DOHH2 (cell line): ENCODE results near the gene LYZL1.

Experiments
- H3F3A ChIP-seq: fragments of 200-600 bp; sonication (generic), shearing (Covaris generic); 2 replicates; pipeline ENCODE4 v1.6.0; 2016; ENCODE audit warnings: antibody characterized with exemption, mild to moderate bottlenecking; ENCODE audit not compliant: control insufficient read depth, insufficient read depth
- H3K27ac ChIP-seq: fragments of 200-600 bp; sonication (generic); 2 replicates; pipeline ENCODE4 v1.5.1; 2014; ENCODE audit warnings: low read depth, mild to moderate bottlenecking, low read length, moderate library complexity
- H3K27me3 ChIP-seq: fragments of 200-600 bp; sonication (generic); 2 replicates; pipeline ENCODE4 v1.6.1; 2014; ENCODE audit warnings: mild to moderate bottlenecking, low read length, mixed read lengths; ENCODE audit not compliant: control insufficient read depth
- H3K36me3 ChIP-seq: fragments of 200-600 bp; sonication (generic); 2 replicates; pipeline ENCODE4 v1.6.1; 2014; ENCODE audit warnings: mild to moderate bottlenecking, low read length, moderate library complexity, mixed read lengths; ENCODE audit not compliant: control insufficient read depth
- H3K4me1 ChIP-seq: fragments of 200-600 bp; sonication (generic); 2 replicates; pipeline ENCODE4 v1.6.1; 2014; ENCODE audit warnings: mild to moderate bottlenecking, low read length, mixed read lengths; ENCODE audit not compliant: control insufficient read depth
- H3K4me2 ChIP-seq: fragments of 200-600 bp; sonication (generic); 2 replicates; pipeline ENCODE4 v1.6.0; 2014; ENCODE audit warnings: mild to moderate bottlenecking, low read length, moderate library complexity
- H3K4me3 ChIP-seq: fragments of 200-600 bp; sonication (generic); 2 replicates; pipeline ENCODE4 v1.5.1; 2014; ENCODE audit warnings: mild to moderate bottlenecking, low read length, mixed read lengths
- H3K79me2 ChIP-seq: fragments of 200-600 bp; sonication (generic); 2 replicates; pipeline ENCODE4 v1.6.1; 2014; ENCODE audit warnings: mild to moderate bottlenecking, low read length, mixed read lengths; ENCODE audit not compliant: control insufficient read depth
- H3K9me2 ChIP-seq: fragments of 200-600 bp; sonication (generic); replicated peaks from 2 replicates; pipeline ENCODE4 v1.6.1; 2014; ENCODE audit warnings: mild to moderate bottlenecking, low read length, mixed read lengths; ENCODE audit not compliant: control insufficient read depth
- H3K9me3 ChIP-seq: fragments of 200-600 bp; sonication (generic); 2 replicates; pipeline ENCODE4 v1.6.1; 2014; ENCODE audit warnings: antibody characterized with exemption, low read length, mixed read lengths; ENCODE audit not compliant: control insufficient read depth, insufficient read depth
- H4K20me1 ChIP-seq: fragments of 200-600 bp; sonication (generic); 2 replicates; pipeline ENCODE4 v1.6.0; 2014; ENCODE audit warnings: low read depth, mild to moderate bottlenecking, antibody characterized with exemption, low read length, moderate library complexity; ENCODE audit not compliant: control insufficient read depth, insufficient read depth
- CTCF ChIP-seq: fragments of 200-600 bp; sonication (generic); IDR thresholded peaks from one replicate; pipeline ENCODE4 v1.5.1; 2014; ENCODE audit warnings: antibody characterized with exemption, mild to moderate bottlenecking, low read depth, low read length; ENCODE audit not compliant: poor library complexity, severe bottlenecking
- EZH2phosphoT487 ChIP-seq: fragments of 200-600 bp; sonication (generic); IDR thresholded peaks from 2 replicates; pipeline ENCODE4 v1.6.1; 2017; ENCODE audit warnings: borderline replicate concordance, mild to moderate bottlenecking, antibody characterized with exemption, low read length, moderate library complexity, mixed read lengths

The LYZL1 gene

DNA sequence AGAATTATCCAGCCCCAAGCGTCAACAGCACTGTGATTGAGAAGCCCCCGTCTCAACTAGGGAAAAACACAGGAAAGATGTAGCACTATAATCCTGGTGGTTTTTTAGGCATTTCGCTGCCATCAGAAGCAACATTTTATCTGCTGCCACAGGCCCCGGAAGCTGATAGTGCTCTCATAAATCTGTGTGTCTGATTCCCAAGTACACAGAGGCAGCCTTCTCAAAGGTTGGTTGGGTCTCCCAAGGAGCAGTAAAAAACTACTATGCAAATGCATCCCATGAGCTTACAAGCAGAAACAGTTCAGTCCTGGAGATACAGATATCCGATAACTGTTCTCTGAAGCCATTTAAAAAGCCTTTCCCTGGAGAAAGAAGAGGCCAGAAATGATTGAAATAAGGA is 45.8 kb upstream of the LYZL1 start:
- no peaks in the 10 kb centered on the region for H3K36me3 ChIP-seq
- no peak for TF ChIP-seq CTCF
- no peak for TF ChIP-seq EZH2phosphoT487
- H3F3A ChIP-seq, result no peaks in the 10 kb centered on the region
- H3K4me3 ChIP-seq, result no peak overlapping the region
- H3K27ac ChIP-seq, result no peak overlapping the region
- H3K4me1 ChIP-seq, result no peaks in the 10 kb centered on the region
- H4K20me1 ChIP-seq, result no peaks in the 10 kb centered on the region
- H3K9me3 ChIP-seq, result no peaks in the 10 kb centered on the region
- no peaks in the 10 kb centered on the region for H3K79me2 ChIP-seq
- H3K27me3 ChIP-seq, result no peaks in the 10 kb centered on the region
- H3K9me2 ChIP-seq, result no peaks in the 10 kb centered on the region
- no peak overlapping the region for H3K4me2 ChIP-seq

DNA sequence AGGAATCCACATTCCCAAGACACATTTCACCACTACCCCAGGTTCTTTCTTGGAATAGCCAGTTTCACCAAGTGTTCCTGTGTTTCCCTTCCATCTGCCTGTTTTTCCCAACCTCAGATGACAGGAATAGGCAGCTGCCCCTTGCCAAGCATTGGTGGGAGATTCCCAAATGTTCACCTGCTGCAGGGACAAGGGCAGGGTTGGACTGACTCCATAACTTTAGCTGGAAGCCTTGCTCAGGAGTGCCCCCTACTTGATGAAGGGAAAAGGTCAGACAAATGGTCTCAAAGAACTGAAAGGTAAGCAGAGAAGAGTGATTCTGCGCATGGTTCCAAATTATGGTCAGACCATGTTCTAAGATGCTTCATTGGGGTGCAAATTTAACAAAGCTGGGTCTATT is 45.1 kb upstream of the LYZL1 start:
- H3K9me2 ChIP-seq, result no peaks in the 10 kb centered on the region
- no peaks in the 10 kb centered on the region for H3K36me3 ChIP-seq
- no peak overlapping the region for H3K27ac ChIP-seq
- no peaks in the 10 kb centered on the region for H3K4me1 ChIP-seq
- H3K4me2 ChIP-seq, result no peak overlapping the region
- TF ChIP-seq EZH2phosphoT487 (no peak), CTCF (peak; percentile 47)
- H3F3A ChIP-seq, result no peaks in the 10 kb centered on the region
- no peak overlapping the region for H3K4me3 ChIP-seq
- no peaks in the 10 kb centered on the region for H3K9me3 ChIP-seq
- no peaks in the 10 kb centered on the region for H4K20me1 ChIP-seq
- no peaks in the 10 kb centered on the region for H3K79me2 ChIP-seq
- no peaks in the 10 kb centered on the region for H3K27me3 ChIP-seq

DNA sequence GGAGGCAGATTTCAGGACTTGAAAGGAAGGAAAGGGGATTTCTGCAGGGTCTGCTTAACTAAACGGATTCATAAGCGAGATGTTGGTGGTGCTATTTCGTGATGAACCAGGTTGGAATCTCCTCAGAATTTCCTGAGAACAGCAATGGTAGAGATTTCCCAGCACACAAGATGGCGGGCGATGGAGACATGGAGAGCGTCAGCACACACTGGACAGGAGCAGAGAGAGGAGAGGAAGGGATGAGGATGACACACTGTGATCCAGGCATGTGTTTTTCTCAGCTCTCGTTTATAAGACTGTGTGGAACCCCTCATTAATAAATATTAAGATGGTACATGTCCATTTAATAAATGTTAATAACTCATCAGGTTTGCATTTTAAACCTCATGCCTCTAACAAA is 43.9 kb upstream of the LYZL1 start:
- Histone ChIP-seq H3K27me3 (no peaks in the 10 kb centered on the region), H3K4me2 (no peak overlapping the region), H3K27ac (no peak overlapping the region), H3K4me3 (no peak overlapping the region), H3K9me2 (no peaks in the 10 kb centered on the region), H3K36me3 (no peaks in the 10 kb centered on the region), H3K9me3 (no peaks in the 10 kb centered on the region), H3K79me2 (no peaks in the 10 kb centered on the region), H3F3A (no peaks in the 10 kb centered on the region), H3K4me1 (no peaks in the 10 kb centered on the region), H4K20me1 (no peaks in the 10 kb centered on the region)
- no peak for TF ChIP-seq EZH2phosphoT487
- TF ChIP-seq CTCF, result no peak

DNA sequence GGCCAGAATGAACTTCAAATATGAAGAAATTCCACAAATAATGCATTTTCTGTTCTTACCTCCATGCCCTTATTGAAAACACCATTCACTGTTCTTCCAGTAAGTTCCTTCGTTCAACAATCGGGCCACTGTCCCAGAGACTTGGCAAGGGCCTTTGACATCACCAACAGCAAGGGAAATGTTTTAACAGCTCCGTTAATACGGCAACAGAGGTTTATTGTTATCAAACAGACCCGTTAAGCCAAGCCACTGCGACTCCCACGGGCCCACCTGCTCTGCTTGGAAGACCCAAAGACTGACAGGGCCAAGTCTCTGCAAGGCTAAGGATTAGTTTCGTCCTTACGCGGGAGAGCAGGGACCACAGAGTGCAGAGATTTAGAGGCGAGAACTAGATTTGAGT is 43.4 kb upstream of the LYZL1 start:
- Histone ChIP-seq H3K4me2 (no peak overlapping the region), H3K9me2 (no peaks in the 10 kb centered on the region; the same call in 1 of the 2 replicates), H3K27me3 (no peaks in the 10 kb centered on the region), H3K36me3 (no peaks in the 10 kb centered on the region), H3K9me3 (no peaks in the 10 kb centered on the region), H3F3A (no peaks in the 10 kb centered on the region), H4K20me1 (no peaks in the 10 kb centered on the region), H3K4me1 (no peaks in the 10 kb centered on the region), H3K27ac (no peak overlapping the region), H3K4me3 (no peak overlapping the region), H3K79me2 (no peaks in the 10 kb centered on the region)
- no peak for TF ChIP-seq EZH2phosphoT487
- TF ChIP-seq CTCF, result no peak
